Fibroblast of lung (primary cell): ENCODE results near the gene SHROOM3. TPM values are rescaled to one million over a fixed set of nuclear protein-coding genes. Genes with fewer than 3 reads are reported as not detected.

Experiments
- DNase-seq, 2 donors: peaks; one replicate each; pipeline versions ENCODE4 v3.0.0 to v3.0.0-alpha.2; 2010; ENCODE audit warnings: low read depth in 2 of 2
- H2AFZ ChIP-seq: 2 replicates; pipeline ENCODE4 v1.5.1; 2012; ENCODE audit warnings: low read length, control low read depth, inconsistent platforms
- H3K27ac ChIP-seq: 2 replicates; pipeline ENCODE4 v1.5.1; 2011; ENCODE audit warnings: low read length, control low read depth; ENCODE audit not compliant: insufficient read depth
- H3K27me3 ChIP-seq: 2 replicates; pipeline ENCODE4 v1.5.1; 2011; ENCODE audit warnings: mild to moderate bottlenecking, low read length; ENCODE audit not compliant: control insufficient read depth, insufficient read depth
- H3K36me3 ChIP-seq: 2 replicates; pipeline ENCODE4 v1.5.1; 2011; ENCODE audit warnings: low read length; ENCODE audit not compliant: control insufficient read depth, insufficient read depth
- H3K4me1 ChIP-seq: 2 replicates; pipeline ENCODE4 v1.5.1; 2011; ENCODE audit warnings: low read length; ENCODE audit not compliant: control insufficient read depth, insufficient read depth; ENCODE audit errors: extremely low read depth
- H3K4me2 ChIP-seq: 2 replicates; pipeline ENCODE4 v1.5.1; 2011; ENCODE audit warnings: low read length, control low read depth; ENCODE audit not compliant: insufficient read depth; ENCODE audit errors: extremely low read depth
- H3K4me3 ChIP-seq, 4 experiments: fragments of 200-600 bp in 1 of 4; sonication (generic) in 1 of 4; replicated peaks in 1 of 4; 2 replicates each; pipeline ENCODE4 v1.5.1; 2011 to 2016; ENCODE audit warnings: low read length in 4 of 4, low read depth in 3 of 4, mild to moderate bottlenecking in 3 of 4, control low read depth in 2 of 4, inconsistent platforms in 1 of 4, mixed read lengths in 1 of 4; ENCODE audit not compliant: insufficient read depth in 1 of 4; ENCODE audit errors: control extremely low read depth in 1 of 4
- H3K79me2 ChIP-seq: 2 replicates; pipeline ENCODE4 v1.5.1; 2012; ENCODE audit warnings: mild to moderate bottlenecking, low read length, inconsistent platforms; ENCODE audit not compliant: control insufficient read depth, insufficient read depth
- H3K9ac ChIP-seq: 2 replicates; pipeline ENCODE4 v1.5.1; 2011; ENCODE audit warnings: mild to moderate bottlenecking, low read length, control low read depth; ENCODE audit not compliant: insufficient read depth
- H3K9me3 ChIP-seq: 2 replicates; pipeline ENCODE4 v1.5.1; 2012; ENCODE audit warnings: low read depth, low read length; ENCODE audit not compliant: control insufficient read depth, insufficient read depth
- H4K20me1 ChIP-seq: 2 replicates; pipeline ENCODE4 v1.5.1; 2011; ENCODE audit warnings: low read length; ENCODE audit not compliant: control insufficient read depth, insufficient read depth; ENCODE audit errors: extremely low read depth
- EZH2 ChIP-seq: IDR thresholded peaks from 2 replicates; pipeline ENCODE4 v1.5.1; 2012; ENCODE audit warnings: low read length, control low read depth, mild to moderate bottlenecking; ENCODE audit errors: missing control alignments
- polyA plus RNA-seq, 2 donors: library from polyadenylated mRNA; depleted of rRNA in 1 of 2; stranded (reverse) in 1 of 2; unstranded in 1 of 2; fragments of >200 nt; gene quantifications; 2 replicates each; pipeline ENCODE4 v1.2.1, GENCODE V29; 2011 to 2012; ENCODE audit warnings: missing spikeins in 1 of 2
- total RNA-seq: library from RNA; depleted of rRNA; stranded (reverse); fragments of >200 nt; gene quantifications from 2 replicates; pipeline ENCODE4 v1.2.1, GENCODE V29; 2014
- TF ChIP-seq, protein P1 (sequence below), 2 donors: IDR thresholded peaks in 1 of 2; conservative IDR thresholded peaks in 1 of 2; 1 replicate in 1 of 2; 2 replicates in 1 of 2; pipeline ENCODE4 v1.5.1; 2011 to 2012; ENCODE audit warnings: low read length in 2 of 2, control low read depth in 1 of 2, inconsistent platforms in 1 of 2, low read depth in 1 of 2, mild to moderate bottlenecking in 1 of 2

SHROOM3 gene
- total and polyA plus RNA-seq, 2 donors (not counting 1 experiment from before 2014, with no cell fraction given) = 9.9 to 23.9 TPM

DNA sequence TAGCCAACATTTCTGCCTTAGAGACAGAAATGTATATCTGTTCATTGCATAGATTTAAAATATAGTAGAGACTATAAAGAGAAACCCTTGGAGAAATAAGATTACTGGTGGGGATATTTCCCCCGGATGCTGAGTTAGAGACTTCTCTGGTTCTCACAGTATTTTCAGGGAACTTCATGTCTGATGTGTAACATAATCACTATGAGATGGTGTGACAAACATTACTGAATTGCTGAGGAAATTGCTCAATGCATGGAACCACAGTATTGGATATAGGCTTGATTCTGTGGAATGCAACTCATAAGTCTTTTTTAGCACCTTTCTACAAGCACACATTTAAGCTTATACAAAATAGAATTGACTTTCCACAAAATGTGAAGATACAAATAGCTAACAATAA is 310.2 kb downstream of the SHROOM3 start:
- Histone ChIP-seq H3K4me3 (peak overlapping the region in 1 of 4 experiments; percentile 9), H2AFZ (no peak overlapping the region), H3K27me3 (no peaks in the 10 kb centered on the region), H3K36me3 (peaks cover 2% of the 10 kb centered on the region), H3K4me1 (peaks cover 4% of the 10 kb centered on the region), H3K79me2 (peaks cover 7% of the 10 kb centered on the region), H4K20me1 (no peaks in the 10 kb centered on the region), H3K9ac (no peak overlapping the region), H3K27ac (peak overlapping the region; percentile 22), H3K9me3 (no peaks in the 10 kb centered on the region), H3K4me2 (peak overlapping the region; percentile 11)
- peak; percentile 35 to 76 for DNase-seq
- TF ChIP-seq EZH2 = no peak
- TF ChIP-seq, protein P1, sequence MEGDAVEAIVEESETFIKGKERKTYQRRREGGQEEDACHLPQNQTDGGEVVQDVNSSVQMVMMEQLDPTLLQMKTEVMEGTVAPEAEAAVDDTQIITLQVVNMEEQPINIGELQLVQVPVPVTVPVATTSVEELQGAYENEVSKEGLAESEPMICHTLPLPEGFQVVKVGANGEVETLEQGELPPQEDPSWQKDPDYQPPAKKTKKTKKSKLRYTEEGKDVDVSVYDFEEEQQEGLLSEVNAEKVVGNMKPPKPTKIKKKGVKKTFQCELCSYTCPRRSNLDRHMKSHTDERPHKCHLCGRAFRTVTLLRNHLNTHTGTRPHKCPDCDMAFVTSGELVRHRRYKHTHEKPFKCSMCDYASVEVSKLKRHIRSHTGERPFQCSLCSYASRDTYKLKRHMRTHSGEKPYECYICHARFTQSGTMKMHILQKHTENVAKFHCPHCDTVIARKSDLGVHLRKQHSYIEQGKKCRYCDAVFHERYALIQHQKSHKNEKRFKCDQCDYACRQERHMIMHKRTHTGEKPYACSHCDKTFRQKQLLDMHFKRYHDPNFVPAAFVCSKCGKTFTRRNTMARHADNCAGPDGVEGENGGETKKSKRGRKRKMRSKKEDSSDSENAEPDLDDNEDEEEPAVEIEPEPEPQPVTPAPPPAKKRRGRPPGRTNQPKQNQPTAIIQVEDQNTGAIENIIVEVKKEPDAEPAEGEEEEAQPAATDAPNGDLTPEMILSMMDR (conservative IDR thresholded peaks at IDR 0.05 in 1 of 2, IDR thresholded peaks at IDR 0.05 in 1 of 2; ENCODE audit: low read depth in 1 of 2, low read length in 2 of 2) = no peak

DNA sequence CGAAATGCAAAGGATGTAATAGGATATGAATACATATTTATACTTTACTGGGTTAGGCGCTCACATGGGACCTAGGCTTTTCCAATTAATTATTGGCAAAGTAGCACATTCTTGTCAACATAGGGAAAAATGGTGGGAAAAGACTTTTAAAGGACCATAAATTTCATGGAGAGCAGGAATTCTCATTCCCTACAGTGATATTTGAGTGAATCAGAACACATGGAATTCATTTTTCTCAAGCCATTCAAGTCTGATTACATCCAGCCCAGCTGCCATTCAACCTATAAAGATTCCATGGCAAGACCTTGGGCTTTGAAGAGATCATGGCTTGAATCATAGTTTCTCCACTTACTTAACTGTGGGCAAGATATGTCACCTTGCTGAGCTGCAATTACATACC is 312.5 kb downstream of the SHROOM3 start:
- Histone ChIP-seq H3K9me3 (no peaks in the 10 kb centered on the region), H3K4me1 (peaks cover 10% of the 10 kb centered on the region), H4K20me1 (no peaks in the 10 kb centered on the region), H3K4me2 (no peak overlapping the region), H3K27me3 (no peaks in the 10 kb centered on the region), H3K4me3 (no peak overlapping the region), H3K27ac (no peak overlapping the region), H2AFZ (no peak overlapping the region), H3K36me3 (no peaks in the 10 kb centered on the region), H3K9ac (no peak overlapping the region), H3K79me2 (peaks cover 5% of the 10 kb centered on the region)
- DNase-seq = peak in 1 of 2 donors; percentile 59
- no peak for TF ChIP-seq EZH2
- TF ChIP-seq, protein P1 (conservative IDR thresholded peaks at IDR 0.05 in 1 of 2, IDR thresholded peaks at IDR 0.05 in 1 of 2; ENCODE audit: low read depth in 1 of 2, low read length in 2 of 2) = no peak

DNA sequence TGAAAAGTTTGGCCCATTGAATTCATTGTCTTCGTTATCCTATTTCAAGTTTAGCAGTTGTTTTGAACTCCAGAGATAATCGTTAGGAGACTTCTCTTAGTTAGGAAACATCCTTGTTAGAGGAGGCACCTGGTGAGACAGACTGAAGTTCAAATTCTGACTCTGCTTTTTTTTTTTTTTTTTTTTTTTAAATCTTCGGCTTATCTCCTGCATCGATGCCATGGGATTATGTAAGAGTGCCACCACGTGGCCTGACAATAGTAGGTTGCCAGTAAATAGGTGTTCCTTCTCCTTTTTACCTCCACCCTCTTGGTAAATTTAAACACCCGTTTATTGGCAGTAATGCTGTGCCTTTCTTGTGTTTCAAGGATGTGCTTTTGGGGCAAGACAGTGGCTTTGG is 313.6 kb downstream of the SHROOM3 start:
- Histone ChIP-seq H3K9me3 (no peaks in the 10 kb centered on the region), H3K4me3 (no peak overlapping the region), H3K27me3 (no peaks in the 10 kb centered on the region), H3K4me2 (no peak overlapping the region), H3K79me2 (peaks cover 5% of the 10 kb centered on the region), H3K36me3 (no peaks in the 10 kb centered on the region), H2AFZ (no peak overlapping the region), H4K20me1 (no peaks in the 10 kb centered on the region), H3K9ac (no peak overlapping the region), H3K27ac (no peak overlapping the region), H3K4me1 (peaks cover 13% of the 10 kb centered on the region)
- peak; percentile 49 to 59 for DNase-seq
- TF ChIP-seq EZH2 = no peak
- TF ChIP-seq, protein P1 (conservative IDR thresholded peaks at IDR 0.05 in 1 of 2, IDR thresholded peaks at IDR 0.05 in 1 of 2; ENCODE audit: low read depth in 1 of 2, low read length in 2 of 2) = no peak
